ENCODE measurements around the gene PTPRG.

The PTPRG gene

GRCh38 chr3:62151591-62151990, 590.2 kb downstream of the PTPRG start:
- peak; percentile 20 for DNase-seq (ENCODE audit: low read depth)
- no peak overlapping the region for H3K4me3 ChIP-seq (ENCODE audit: control insufficient read depth, low read depth, low read length)
- TF ChIP-seq CTCF (conservative IDR thresholded peaks at IDR 0.05; ENCODE audit: control insufficient read depth, insufficient read depth, low read depth, low read length), result no peak

- no peak overlapping the region for H3K4me3 ChIP-seq (ENCODE audit: control insufficient read depth, low read depth, low read length)
- no peak for TF ChIP-seq CTCF (conservative IDR thresholded peaks at IDR 0.05; ENCODE audit: control insufficient read depth, insufficient read depth, low read depth, low read length)
- no peak for DNase-seq (ENCODE audit: low read depth)
Measured at GRCh38 chr3:62153231-62153630, 591.9 kb downstream of the PTPRG start.

GRCh38 chr3:62154457-62155148, 593.2 kb downstream of the PTPRG start:
- H3K4me3 ChIP-seq (ENCODE audit: control insufficient read depth, low read depth, low read length), result no peak overlapping the region
- no peak for DNase-seq (ENCODE audit: low read depth)
- TF ChIP-seq CTCF (conservative IDR thresholded peaks at IDR 0.05; ENCODE audit: control insufficient read depth, insufficient read depth, low read depth, low read length), result no peak

GRCh38 chr3:62159056-62159708, 597.8 kb downstream of the PTPRG start:
- DNase-seq (ENCODE audit: low read depth), result no peak
- H3K4me3 ChIP-seq (ENCODE audit: control insufficient read depth, low read depth, low read length), result no peak overlapping the region
- no peak for TF ChIP-seq CTCF (conservative IDR thresholded peaks at IDR 0.05; ENCODE audit: control insufficient read depth, insufficient read depth, low read depth, low read length)

- H3K4me3 ChIP-seq (ENCODE audit: control insufficient read depth, low read depth, low read length), result no peak overlapping the region
- DNase-seq (ENCODE audit: low read depth), result peak; percentile 86
- no peak for TF ChIP-seq CTCF (conservative IDR thresholded peaks at IDR 0.05; ENCODE audit: control insufficient read depth, insufficient read depth, low read depth, low read length)
Measured at GRCh38 chr3:62159709-62160092, 598.3 kb downstream of the PTPRG start.

- H3K4me3 ChIP-seq (ENCODE audit: control insufficient read depth, low read depth, low read length), result no peak overlapping the region
- TF ChIP-seq CTCF (conservative IDR thresholded peaks at IDR 0.05; ENCODE audit: control insufficient read depth, insufficient read depth, low read depth, low read length), result no peak
- peak; percentile 81 for DNase-seq (ENCODE audit: low read depth)
Measured at GRCh38 chr3:62161371-62161770, 600.0 kb downstream of the PTPRG start.
